Measurements from ENCODE around the gene PPIF. TPM values are rescaled to one million over a fixed set of nuclear protein-coding genes. Genes with fewer than 3 reads are reported as not detected.

Gene PPIF
- total and polyA plus RNA-seq, 2 of the 13 experiments (the other 11 are each of a cell fraction or from before 2014, with no cell fraction given) = 147 to 157 TPM

- TF ChIP-seq, protein P1, sequence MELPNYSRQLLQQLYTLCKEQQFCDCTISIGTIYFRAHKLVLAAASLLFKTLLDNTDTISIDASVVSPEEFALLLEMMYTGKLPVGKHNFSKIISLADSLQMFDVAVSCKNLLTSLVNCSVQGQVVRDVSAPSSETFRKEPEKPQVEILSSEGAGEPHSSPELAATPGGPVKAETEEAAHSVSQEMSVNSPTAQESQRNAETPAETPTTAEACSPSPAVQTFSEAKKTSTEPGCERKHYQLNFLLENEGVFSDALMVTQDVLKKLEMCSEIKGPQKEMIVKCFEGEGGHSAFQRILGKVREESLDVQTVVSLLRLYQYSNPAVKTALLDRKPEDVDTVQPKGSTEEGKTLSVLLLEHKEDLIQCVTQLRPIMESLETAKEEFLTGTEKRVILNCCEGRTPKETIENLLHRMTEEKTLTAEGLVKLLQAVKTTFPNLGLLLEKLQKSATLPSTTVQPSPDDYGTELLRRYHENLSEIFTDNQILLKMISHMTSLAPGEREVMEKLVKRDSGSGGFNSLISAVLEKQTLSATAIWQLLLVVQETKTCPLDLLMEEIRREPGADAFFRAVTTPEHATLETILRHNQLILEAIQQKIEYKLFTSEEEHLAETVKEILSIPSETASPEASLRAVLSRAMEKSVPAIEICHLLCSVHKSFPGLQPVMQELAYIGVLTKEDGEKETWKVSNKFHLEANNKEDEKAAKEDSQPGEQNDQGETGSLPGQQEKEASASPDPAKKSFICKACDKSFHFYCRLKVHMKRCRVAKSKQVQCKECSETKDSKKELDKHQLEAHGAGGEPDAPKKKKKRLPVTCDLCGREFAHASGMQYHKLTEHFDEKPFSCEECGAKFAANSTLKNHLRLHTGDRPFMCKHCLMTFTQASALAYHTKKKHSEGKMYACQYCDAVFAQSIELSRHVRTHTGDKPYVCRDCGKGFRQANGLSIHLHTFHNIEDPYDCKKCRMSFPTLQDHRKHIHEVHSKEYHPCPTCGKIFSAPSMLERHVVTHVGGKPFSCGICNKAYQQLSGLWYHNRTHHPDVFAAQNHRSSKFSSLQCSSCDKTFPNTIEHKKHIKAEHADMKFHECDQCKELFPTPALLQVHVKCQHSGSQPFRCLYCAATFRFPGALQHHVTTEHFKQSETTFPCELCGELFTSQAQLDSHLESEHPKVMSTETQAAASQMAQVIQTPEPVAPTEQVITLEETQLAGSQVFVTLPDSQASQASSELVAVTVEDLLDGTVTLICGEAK (IDR thresholded peaks at IDR 0.05) = no peak
- TF ChIP-seq, protein P1 (CRISPR knock-in tag; IDR thresholded peaks at IDR 0.05) = peak; percentile 41; the same call in 1 of the 2 replicates
- TF ChIP-seq, protein P2, sequence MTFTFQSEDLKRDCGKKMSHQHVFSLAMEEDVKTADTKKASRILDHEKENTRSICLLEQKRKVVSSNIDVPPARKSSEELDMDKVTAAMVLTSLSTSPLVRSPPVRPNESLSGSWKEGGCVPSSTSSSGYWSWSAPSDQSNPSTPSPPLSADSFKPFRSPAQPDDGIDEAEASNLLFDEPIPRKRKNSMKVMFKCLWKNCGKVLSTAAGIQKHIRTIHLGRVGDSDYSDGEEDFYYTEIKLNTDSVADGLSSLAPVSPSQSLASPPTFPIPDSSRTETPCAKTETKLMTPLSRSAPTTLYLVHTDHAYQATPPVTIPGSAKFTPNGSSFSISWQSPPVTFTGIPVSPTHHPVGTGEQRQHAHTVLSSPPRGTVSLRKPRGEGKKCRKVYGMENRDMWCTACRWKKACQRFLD (CRISPR knock-in tag; IDR thresholded peaks at IDR 0.05; ENCODE audit: borderline replicate concordance) = 0 out of 2 replicates have a peak, but pooled peaks have one; percentile 72
- TF ChIP-seq TCF7L2 (IDR thresholded peaks at IDR 0.05; ENCODE audit: low read depth, low read length) = no peak
- 0 out of 2 replicates have a peak, but pooled peaks have one; percentile 0 for TF ChIP-seq ZBTB3 (CRISPR knock-in tag; IDR thresholded peaks at IDR 0.05; ENCODE audit: borderline replicate concordance, low read depth)
- TF ChIP-seq, protein P3, sequence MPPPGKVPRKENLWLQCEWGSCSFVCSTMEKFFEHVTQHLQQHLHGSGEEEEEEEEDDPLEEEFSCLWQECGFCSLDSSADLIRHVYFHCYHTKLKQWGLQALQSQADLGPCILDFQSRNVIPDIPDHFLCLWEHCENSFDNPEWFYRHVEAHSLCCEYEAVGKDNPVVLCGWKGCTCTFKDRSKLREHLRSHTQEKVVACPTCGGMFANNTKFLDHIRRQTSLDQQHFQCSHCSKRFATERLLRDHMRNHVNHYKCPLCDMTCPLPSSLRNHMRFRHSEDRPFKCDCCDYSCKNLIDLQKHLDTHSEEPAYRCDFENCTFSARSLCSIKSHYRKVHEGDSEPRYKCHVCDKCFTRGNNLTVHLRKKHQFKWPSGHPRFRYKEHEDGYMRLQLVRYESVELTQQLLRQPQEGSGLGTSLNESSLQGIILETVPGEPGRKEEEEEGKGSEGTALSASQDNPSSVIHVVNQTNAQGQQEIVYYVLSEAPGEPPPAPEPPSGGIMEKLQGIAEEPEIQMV (CRISPR knock-in tag; IDR thresholded peaks at IDR 0.05; ENCODE audit: low read depth) = no peak
- TF ChIP-seq HOMEZ (CRISPR knock-in tag; IDR thresholded peaks at IDR 0.05; ENCODE audit: low read depth) = no peak
- TF ChIP-seq ETV5 (CRISPR knock-in tag; IDR thresholded peaks at IDR 0.05; ENCODE audit: borderline replicate concordance) = peak; percentile 54; the same call in 1 of the 2 replicates
- no peak for TF ChIP-seq ZNF510 (CRISPR knock-in tag; IDR thresholded peaks at IDR 0.05; ENCODE audit: low read depth)
- TF ChIP-seq ZNF530 (CRISPR knock-in tag; IDR thresholded peaks at IDR 0.05; ENCODE audit: low read depth) = peak; percentile 55; the same call in 1 of the 2 replicates
- TF ChIP-seq ZNF430 (CRISPR knock-in tag; IDR thresholded peaks at IDR 0.05) = no peak; the same call in 1 of the 2 replicates
- TF ChIP-seq RARA (CRISPR knock-in tag; IDR thresholded peaks at IDR 0.05) = peak; percentile 61
- TF ChIP-seq IKZF1 (IDR thresholded peaks at IDR 0.05) = no peak
- no peak for TF ChIP-seq ZNF383 (CRISPR knock-in tag; IDR thresholded peaks at IDR 0.05; ENCODE audit: borderline replicate concordance)
Observed at GRCh38 chr10:79347894-79348639, 798 bp downstream of the PPIF start (continued).

All from HepG2 (cell line).